Right lung (tissue), 10 donors: ENCODE results near the gene TRAM1L1. TPM values are rescaled to one million over a fixed set of nuclear protein-coding genes. Genes with fewer than 3 reads are reported as not detected.
A peak's percentile ranks its signal among the peaks of the same experiment; 100 is the strongest.

Source experiments
- DNase-seq, 2 donors: peaks; one replicate each; pipeline ENCODE4 v3.0.0-alpha.2; 2013
- long read RNA-seq, 8 donors: transcript quantifications; one replicate each; lab custom pipeline, GENCODE V29; 2026
- polyA plus RNA-seq, 5 donors: library from polyadenylated mRNA; unstranded; fragments of 120-200 nt; gene quantifications; one replicate each; pipeline versions ENCODE4 v1.2.1 to v1.2.3, GENCODE V29; 2013; ENCODE audit warnings: inconsistent platforms in 1 of 5, low replicate concordance in 1 of 5; ENCODE audit not compliant: insufficient read length in 5 of 5, insufficient read depth in 1 of 5

Gene TRAM1L1
- polyA plus RNA-seq: 10 to 100 TPM; 12.3 to 18.1 (median 14.3) TPM
- long read RNA-seq, donor 1, transcript TRAM1L1-201 (1 exons, 2,023 nt): major isoform, 14 of 14 reads
- long read RNA-seq, donor 1, partial matches to known transcripts: 0 of 14 reads
- long read RNA-seq, donor 1, other reads (novel, unspliced or antisense): 0 of 14 reads
- long read RNA-seq, donor 2, transcript TRAM1L1-201 (1 exons, 2,023 nt): major isoform, 14 of 14 reads
- long read RNA-seq, donor 2, partial matches to known transcripts: 0 of 14 reads
- long read RNA-seq, donor 2, other reads (novel, unspliced or antisense): 0 of 14 reads
- long read RNA-seq, donor 3, transcript TRAM1L1-201 (1 exons, 2,023 nt): major isoform, 12 of 12 reads
- long read RNA-seq, donor 3, partial matches to known transcripts: 0 of 12 reads
- long read RNA-seq, donor 3, other reads (novel, unspliced or antisense): 0 of 12 reads
- long read RNA-seq, donor 4, transcript TRAM1L1-201 (1 exons, 2,023 nt): major isoform, 8 of 8 reads
- long read RNA-seq, donor 4, partial matches to known transcripts: 0 of 8 reads
- long read RNA-seq, donor 4, other reads (novel, unspliced or antisense): 0 of 8 reads
- long read RNA-seq, donor 5, transcript TRAM1L1-201 (1 exons, 2,023 nt): major isoform, 14 of 14 reads
- long read RNA-seq, donor 5, partial matches to known transcripts: 0 of 14 reads
- long read RNA-seq, donor 5, other reads (novel, unspliced or antisense): 0 of 14 reads
- long read RNA-seq, donor 6, transcript TRAM1L1-201 (1 exons, 2,023 nt): major isoform, 12 of 12 reads
- long read RNA-seq, donor 6, partial matches to known transcripts: 0 of 12 reads
- long read RNA-seq, donor 6, other reads (novel, unspliced or antisense): 0 of 12 reads
- long read RNA-seq, donor 7, transcript TRAM1L1-201 (1 exons, 2,023 nt): major isoform, 8 of 8 reads
- long read RNA-seq, donor 7, partial matches to known transcripts: 0 of 8 reads
- long read RNA-seq, donor 7, other reads (novel, unspliced or antisense): 0 of 8 reads
- long read RNA-seq, donor 8, transcript TRAM1L1-201 (1 exons, 2,023 nt): major isoform, 6 of 6 reads
- long read RNA-seq, donor 8, partial matches to known transcripts: 0 of 6 reads
- long read RNA-seq, donor 8, other reads (novel, unspliced or antisense): 0 of 6 reads

DNA sequence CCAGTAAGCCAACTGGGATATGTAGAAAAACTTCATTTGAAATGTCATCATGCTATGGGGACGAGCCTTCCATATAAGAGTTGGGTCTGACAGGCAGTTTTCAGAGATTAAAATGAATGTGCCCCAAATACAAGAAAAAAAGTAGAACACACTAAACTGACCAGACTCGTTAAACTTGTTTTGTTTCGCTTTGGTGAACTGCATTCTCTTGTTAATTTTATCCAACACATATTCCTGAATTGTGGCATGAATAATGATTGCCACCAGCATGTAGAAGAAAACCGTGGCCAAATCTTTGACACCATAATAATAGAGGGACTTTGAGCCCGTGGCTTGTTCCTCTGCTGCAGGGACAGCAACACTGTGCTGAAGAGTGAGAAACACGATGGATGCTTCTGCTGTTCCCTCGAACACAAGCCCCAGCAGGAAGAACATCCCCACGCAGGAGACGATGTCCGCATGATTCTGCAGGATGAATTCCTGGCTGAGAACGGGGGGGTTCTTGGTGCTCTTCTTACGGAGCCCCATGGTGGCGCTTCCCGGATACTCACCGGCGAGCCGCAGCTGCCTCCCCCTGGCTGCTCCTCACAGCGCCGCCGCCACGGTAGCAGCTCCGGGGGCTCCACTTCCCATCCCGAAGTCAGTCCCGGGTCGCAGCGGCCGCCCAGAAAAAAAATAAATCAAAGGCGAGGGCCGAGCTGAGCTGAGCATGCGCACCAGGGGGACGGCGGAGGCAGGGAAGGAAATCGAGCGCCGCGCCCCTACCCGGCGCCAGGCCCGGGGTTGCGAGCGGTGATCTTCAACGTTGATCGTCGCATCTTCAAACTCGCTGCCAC lies at the start of gene TRAM1L1:
TSS of gene TRAM1L1 (minus strand) at position 711 of the 836 bp plus-strand sequence. CDS start at position 528, 183 bp downstream.
- peak; percentile 82 to 83 for DNase-seq

- peak; percentile 23 to 27 for DNase-seq
Measured at GRCh38 chr4:117134386-117134785, 49.0 kb upstream of the TRAM1L1 start.

GRCh38 chr4:117096886-117097285 lies 11.5 kb upstream of the TRAM1L1 start:
- DNase-seq: no peak

DNA sequence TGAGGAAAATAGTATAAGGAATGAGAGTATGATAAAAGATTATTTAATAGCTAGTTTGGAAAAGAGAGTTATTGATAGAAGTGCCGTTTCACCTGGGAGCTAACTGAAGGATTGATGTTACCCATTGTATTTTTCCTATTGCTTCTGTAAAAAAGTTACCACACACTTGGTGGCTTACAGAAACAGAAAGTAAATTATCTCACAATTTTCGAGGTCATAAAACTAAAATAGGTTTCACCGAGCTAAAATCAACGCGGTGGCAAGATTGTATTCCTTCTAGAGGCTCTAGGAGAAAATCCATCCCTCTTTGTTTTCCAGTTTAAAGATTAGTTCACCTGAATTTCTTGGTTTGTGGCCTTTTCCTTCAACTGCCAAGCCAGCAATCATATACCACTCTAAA lies 11.1 kb upstream of the TRAM1L1 start:
- no peak for DNase-seq

- no peak for DNase-seq
Measured at GRCh38 chr4:117093571-117093970, 8.2 kb upstream of the TRAM1L1 start.

DNA sequence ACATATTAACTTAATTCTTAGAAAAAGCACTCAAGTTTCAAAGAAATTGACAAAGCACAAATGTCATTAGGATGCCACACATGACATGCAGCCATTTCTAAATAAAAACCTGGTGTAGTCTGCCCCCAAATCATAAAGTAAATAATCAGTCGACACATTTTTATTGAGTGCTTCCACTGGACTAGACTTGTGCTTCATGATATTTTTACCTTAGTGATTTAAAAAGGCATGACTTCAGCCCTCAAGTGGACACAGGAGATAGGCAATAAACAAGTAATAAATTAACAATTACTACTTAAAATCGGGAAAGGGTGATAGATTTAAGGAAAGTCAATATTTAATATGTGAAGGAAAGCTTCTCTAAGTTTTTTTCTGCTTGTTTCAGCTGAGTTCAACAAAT lies 7.6 kb downstream of the TRAM1L1 start:
- no peak for DNase-seq

GRCh38 chr4:117068120-117068519 lies 17.3 kb downstream of the TRAM1L1 start:
- no peak for DNase-seq

GRCh38 chr4:117063961-117064696 lies 21.2 kb downstream of the TRAM1L1 start:
- no peak for DNase-seq

DNA sequence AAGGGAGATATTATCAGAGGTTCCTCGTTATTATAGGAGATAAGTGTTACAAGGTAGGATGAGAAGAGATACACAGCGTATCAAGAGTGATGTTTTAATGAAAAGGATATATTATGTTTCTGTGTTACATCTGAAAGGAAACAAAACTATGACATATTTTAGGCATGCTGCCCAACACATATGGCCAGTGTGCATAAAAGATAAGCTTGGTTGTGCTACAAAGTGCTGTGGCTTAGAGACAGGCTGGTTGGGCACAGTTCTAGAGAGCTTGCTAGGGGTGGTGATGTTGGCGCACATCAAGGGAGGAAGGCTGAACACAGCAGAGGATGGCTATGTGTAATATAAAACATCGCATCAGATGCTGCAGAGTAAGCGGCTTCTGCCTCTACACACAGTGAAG lies 42.4 kb downstream of the TRAM1L1 start:
- DNase-seq: no peak
